SU-DHL-6 (cell line): Measurements from ENCODE around the gene SPATA31E1.

Source experiments
- H2AFZ ChIP-seq: fragments of 200-600 bp; sonication (generic); 2 replicates; pipeline ENCODE4 v1.6.1; 2014; ENCODE audit warnings: low read depth, mild to moderate bottlenecking, moderate library complexity, mixed read lengths, antibody characterized with exemption, low read length; ENCODE audit not compliant: severe bottlenecking
- H3F3A ChIP-seq: fragments of 200-600 bp; shearing (Covaris generic); 2 replicates; pipeline ENCODE4 v1.6.0; 2016; ENCODE audit warnings: antibody characterized with exemption, mild to moderate bottlenecking; ENCODE audit not compliant: insufficient read depth
- H3K27ac ChIP-seq: fragments of 200-600 bp; sonication (generic); 2 replicates; pipeline ENCODE4 v1.5.1; 2016; ENCODE audit warnings: low read depth, mild to moderate bottlenecking, low read length, moderate library complexity, mixed read lengths
- H3K27me3 ChIP-seq: fragments of 200-600 bp; sonication (generic), shearing (Covaris generic); 2 replicates; pipeline ENCODE4 v1.6.0; 2014; ENCODE audit warnings: mild to moderate bottlenecking, low read length
- H3K36me3 ChIP-seq: fragments of 200-600 bp; sonication (generic); 2 replicates; pipeline ENCODE4 v1.6.1; 2014; ENCODE audit warnings: mild to moderate bottlenecking, low read length, mixed read lengths
- H3K4me2 ChIP-seq: fragments of 300-600, 200-600 bp; shearing (Covaris generic), sonication (generic); 2 replicates; pipeline ENCODE4 v1.6.0; 2014; ENCODE audit warnings: low read length, low read depth, mild to moderate bottlenecking; ENCODE audit not compliant: poor library complexity, severe bottlenecking
- H3K4me3 ChIP-seq: fragments of 200-600 bp; sonication (generic); 2 replicates; pipeline ENCODE4 v1.5.1; 2014; ENCODE audit warnings: antibody characterized with exemption, low read length, mild to moderate bottlenecking, mixed read lengths; ENCODE audit not compliant: insufficient read depth, poor library complexity, severe bottlenecking
- H3K79me2 ChIP-seq: fragments of 200-600 bp; sonication (generic); 2 replicates; pipeline ENCODE4 v1.6.1; 2014; ENCODE audit warnings: mild to moderate bottlenecking, low read length, moderate library complexity; ENCODE audit not compliant: insufficient read depth
- H3K9ac ChIP-seq: fragments of 200-600 bp; sonication (generic); 2 replicates; pipeline ENCODE4 v1.7.0; 2014; ENCODE audit warnings: mild to moderate bottlenecking, low read length
- H3K9me2 ChIP-seq: fragments of 200-600 bp; sonication (generic); replicated peaks from 2 replicates; pipeline ENCODE4 v1.6.1; 2014; ENCODE audit warnings: low read length; ENCODE audit not compliant: insufficient read depth
- H3K9me3 ChIP-seq: fragments of 200-600 bp; sonication (generic); 2 replicates; pipeline ENCODE4 v1.6.1; 2014; ENCODE audit warnings: low read length, mixed read lengths; ENCODE audit not compliant: insufficient read depth
- H4K20me1 ChIP-seq: fragments of 200-600 bp; sonication (generic); 2 replicates; pipeline ENCODE4 v1.6.1; 2014; ENCODE audit warnings: low read depth, mild to moderate bottlenecking, antibody characterized with exemption, low read length, moderate library complexity, mixed read lengths
- CTCF ChIP-seq: fragments of 200-600 bp; sonication (generic); IDR thresholded peaks from one replicate; pipeline ENCODE4 v1.5.1; 2017; ENCODE audit warnings: antibody characterized with exemption, mild to moderate bottlenecking, low read length, moderate library complexity; ENCODE audit not compliant: insufficient read depth, poor library complexity, severe bottlenecking
- EZH2phosphoT487 ChIP-seq: fragments of 200-600 bp; sonication (generic), shearing (Covaris generic); conservative IDR thresholded peaks from 2 replicates; pipeline ENCODE4 v1.6.1; 2018; ENCODE audit warnings: mild to moderate bottlenecking, antibody characterized with exemption, low read length, moderate library complexity, mixed read lengths

The SPATA31E1 gene

GRCh38 chr9:87862536-87863268 is 20.0 kb upstream of the SPATA31E1 start:
- no peak overlapping the region for H2AFZ ChIP-seq
- H3K9me3 ChIP-seq: no peaks in the 10 kb centered on the region
- H3K27ac ChIP-seq: no peak overlapping the region
- H3K9ac ChIP-seq: no peak overlapping the region
- H3K36me3 ChIP-seq: no peaks in the 10 kb centered on the region
- no peak overlapping the region for H3K4me2 ChIP-seq
- H3K4me3 ChIP-seq: no peak overlapping the region
- no peaks in the 10 kb centered on the region for H3F3A ChIP-seq
- no peaks in the 10 kb centered on the region for H3K79me2 ChIP-seq
- H3K27me3 ChIP-seq: no peaks in the 10 kb centered on the region
- TF ChIP-seq CTCF (no peak), EZH2phosphoT487 (no peak)
- H4K20me1 ChIP-seq: no peaks in the 10 kb centered on the region
- H3K9me2 ChIP-seq: no peaks in the 10 kb centered on the region

- Histone ChIP-seq H3K9me3 (no peaks in the 10 kb centered on the region), H3K4me3 (no peak overlapping the region), H3K79me2 (no peaks in the 10 kb centered on the region), H2AFZ (no peak overlapping the region), H3K9me2 (no peaks in the 10 kb centered on the region), H3K4me2 (no peak overlapping the region), H3F3A (no peaks in the 10 kb centered on the region), H3K9ac (no peak overlapping the region), H3K36me3 (no peaks in the 10 kb centered on the region), H3K27ac (no peak overlapping the region), H3K27me3 (no peaks in the 10 kb centered on the region), H4K20me1 (no peaks in the 10 kb centered on the region)
- TF ChIP-seq EZH2phosphoT487 (no peak), CTCF (no peak)
These were observed 18.7 kb upstream of the SPATA31E1 start for GRCh38 chr9:87863882-87864465.

GRCh38 chr9:87864915-87865314 is 17.8 kb upstream of the SPATA31E1 start:
- H3K4me3 ChIP-seq: no peak overlapping the region
- H3K27ac ChIP-seq: no peak overlapping the region
- no peaks in the 10 kb centered on the region for H3F3A ChIP-seq
- H3K4me2 ChIP-seq: no peak overlapping the region
- no peaks in the 10 kb centered on the region for H3K27me3 ChIP-seq
- no peaks in the 10 kb centered on the region for H3K9me3 ChIP-seq
- H2AFZ ChIP-seq: no peak overlapping the region
- H3K79me2 ChIP-seq: no peaks in the 10 kb centered on the region
- H3K9ac ChIP-seq: no peak overlapping the region
- no peak for TF ChIP-seq CTCF
- no peak for TF ChIP-seq EZH2phosphoT487
- no peaks in the 10 kb centered on the region for H3K9me2 ChIP-seq
- no peaks in the 10 kb centered on the region for H4K20me1 ChIP-seq
- no peaks in the 10 kb centered on the region for H3K36me3 ChIP-seq
